ENCODE data around the gene CADM2.

CADM2 gene

GRCh38 chr3:85342915-85343314 is 384.1 kb downstream of the CADM2 start:
- no peak for DNase-seq

- no peak for DNase-seq
Measured at GRCh38 chr3:85355572-85355971, 396.8 kb downstream of the CADM2 start.

DNA sequence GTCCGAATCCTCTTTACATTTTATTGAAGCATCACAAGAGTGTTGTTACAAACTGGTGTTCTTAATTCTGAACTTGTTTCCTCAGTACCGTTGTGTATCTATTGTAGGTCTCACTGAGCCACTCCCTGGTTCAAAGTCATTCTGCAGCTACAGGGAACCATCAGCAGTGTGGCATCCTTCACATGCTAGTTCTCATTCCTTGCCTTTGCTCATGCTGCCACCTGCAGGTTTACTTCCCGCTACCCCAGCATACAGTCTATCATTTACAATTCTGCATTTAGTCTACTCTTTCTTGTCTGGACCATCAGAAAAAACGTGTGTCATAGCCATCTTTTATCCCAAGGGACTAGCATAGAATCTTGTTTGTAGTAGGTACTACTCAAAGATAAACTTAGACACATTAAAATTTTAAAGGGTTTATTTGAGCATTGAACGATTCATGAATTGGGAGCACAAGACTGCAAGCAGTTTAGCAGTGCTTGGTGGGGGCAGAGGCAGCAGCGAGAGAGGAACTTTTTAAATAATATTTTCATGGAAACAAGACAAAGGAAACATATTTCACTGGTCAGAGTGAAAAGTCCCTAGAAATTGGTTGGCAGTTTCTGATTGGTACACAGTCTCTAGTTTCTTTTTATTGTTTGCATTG is 402.1 kb downstream of the CADM2 start:
- DNase-seq, result peak; percentile 31

DNA sequence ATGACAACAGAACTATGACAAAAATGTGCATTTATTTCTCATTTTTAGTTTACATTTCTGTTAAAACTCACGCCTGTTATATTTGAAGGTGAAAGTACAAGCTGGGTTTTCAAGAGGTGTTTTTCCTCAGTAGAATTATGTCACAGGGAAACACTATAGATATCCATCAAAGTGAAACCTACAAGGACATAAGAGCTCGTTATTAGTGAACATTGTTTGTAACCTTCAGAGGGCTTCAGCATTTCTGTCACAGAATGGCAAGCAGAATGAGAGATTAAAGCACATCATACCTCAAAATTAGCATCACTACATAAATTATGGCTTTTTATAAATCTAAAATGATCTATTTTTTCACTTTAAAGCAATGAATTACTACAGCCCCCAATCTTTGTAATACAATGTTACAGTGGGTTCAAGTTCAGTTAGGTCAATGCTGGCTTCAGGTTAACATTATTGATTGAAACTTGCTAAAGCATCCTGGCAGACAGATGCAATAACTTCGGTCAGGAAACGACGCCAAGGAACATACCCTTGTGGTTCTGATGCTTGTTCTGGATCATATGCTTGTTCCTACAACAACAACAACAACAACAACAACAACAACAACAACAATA is 405.6 kb downstream of the CADM2 start:
- no peak for DNase-seq

GRCh38 chr3:85370341-85370740 is 411.6 kb downstream of the CADM2 start:
- DNase-seq, result no peak

GRCh38 chr3:85376131-85376530 is 417.3 kb downstream of the CADM2 start:
- no peak for DNase-seq

DNA sequence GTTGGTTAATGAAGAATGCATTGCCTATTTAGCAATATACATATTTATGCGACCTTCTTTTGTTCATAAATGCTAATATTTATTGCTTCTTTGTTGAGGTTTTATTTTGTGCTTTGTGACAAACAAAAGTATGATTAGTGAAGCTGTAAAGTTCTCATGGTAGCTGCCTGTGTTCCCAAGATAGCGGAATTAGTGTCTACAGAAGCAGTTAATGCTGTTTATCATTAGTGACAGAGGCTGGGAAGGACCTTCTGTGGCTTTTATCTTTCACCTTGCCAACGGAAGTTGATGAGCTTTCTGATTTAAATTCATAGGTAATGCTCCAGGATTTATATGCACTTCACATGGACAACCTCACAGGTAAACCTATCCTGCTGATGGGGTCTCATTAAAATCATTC is 418.3 kb downstream of the CADM2 start:
- DNase-seq, result no peak

- DNase-seq, result no peak
Measured at GRCh38 chr3:85384372-85384771, 425.6 kb downstream of the CADM2 start.

DNA sequence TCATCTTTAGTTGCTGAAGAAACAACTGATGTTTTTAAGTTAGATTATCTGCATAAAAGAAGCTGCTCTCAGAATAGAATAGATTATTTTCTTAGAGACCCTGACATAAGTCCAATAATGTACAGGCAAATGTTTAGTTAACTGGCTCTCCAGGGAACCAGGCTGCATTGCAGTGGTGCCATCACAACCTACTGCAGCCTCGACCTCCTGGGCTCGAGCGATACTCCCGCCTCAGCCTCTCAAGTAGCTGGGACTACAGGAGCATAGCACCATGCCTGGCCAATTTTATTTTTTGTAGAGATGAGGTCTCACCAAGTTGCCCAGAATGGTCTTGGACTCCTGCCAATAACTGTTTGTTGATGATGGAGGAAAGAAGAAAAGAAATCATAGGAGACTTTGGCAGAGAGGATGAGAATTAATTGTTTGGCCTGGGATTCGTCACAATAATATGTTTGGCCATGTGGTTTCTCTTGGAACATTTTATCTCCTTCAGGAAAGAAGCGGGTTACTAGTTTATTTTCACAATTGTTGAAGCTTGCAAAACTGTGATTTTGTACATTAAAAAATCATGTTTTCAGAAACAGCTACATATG is 429.2 kb downstream of the CADM2 start:
- DNase-seq, result no peak

DNA sequence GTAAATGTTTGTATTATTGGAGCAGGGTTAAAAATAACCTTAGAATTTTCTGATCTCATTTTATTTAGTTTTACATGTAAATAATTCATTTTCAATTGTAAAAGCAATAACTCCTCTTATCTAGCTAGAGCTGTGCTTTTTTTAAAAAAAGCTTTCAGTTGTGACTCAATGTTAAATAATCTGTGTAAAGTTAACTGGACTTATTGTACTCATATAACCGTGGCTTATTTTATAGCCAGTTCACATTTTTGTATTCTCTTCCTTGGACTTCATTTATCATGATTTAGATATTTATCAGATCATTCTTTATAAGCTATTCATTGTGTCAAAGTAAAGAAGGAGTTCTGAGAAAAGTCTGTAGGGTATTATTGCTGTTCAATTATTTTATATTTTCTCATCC is 435.6 kb downstream of the CADM2 start:
- no peak for DNase-seq

DNA sequence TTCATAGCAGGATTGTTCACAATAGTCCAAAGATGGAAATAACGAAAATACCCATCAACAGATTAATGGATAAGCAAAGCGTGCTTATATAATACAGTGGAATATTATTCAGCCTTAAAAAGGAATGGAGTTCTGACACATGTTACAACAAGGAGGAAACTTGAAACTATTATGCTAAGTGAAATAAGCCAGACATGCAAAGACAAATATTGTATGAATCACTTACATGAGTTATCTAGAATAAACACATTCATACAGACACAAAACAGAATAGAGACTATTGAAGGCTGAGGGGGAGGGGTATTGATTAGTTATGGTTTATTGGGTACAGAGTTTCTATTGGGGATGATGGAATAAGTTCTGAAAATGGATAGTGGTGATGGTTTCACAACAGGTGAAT is 438.6 kb downstream of the CADM2 start:
- no peak for DNase-seq

- DNase-seq, result no peak
Measured at GRCh38 chr3:85426121-85426520, 467.3 kb downstream of the CADM2 start.

- peak; percentile 81 for DNase-seq
Measured at GRCh38 chr3:85427467-85427866, 468.7 kb downstream of the CADM2 start.

DNA sequence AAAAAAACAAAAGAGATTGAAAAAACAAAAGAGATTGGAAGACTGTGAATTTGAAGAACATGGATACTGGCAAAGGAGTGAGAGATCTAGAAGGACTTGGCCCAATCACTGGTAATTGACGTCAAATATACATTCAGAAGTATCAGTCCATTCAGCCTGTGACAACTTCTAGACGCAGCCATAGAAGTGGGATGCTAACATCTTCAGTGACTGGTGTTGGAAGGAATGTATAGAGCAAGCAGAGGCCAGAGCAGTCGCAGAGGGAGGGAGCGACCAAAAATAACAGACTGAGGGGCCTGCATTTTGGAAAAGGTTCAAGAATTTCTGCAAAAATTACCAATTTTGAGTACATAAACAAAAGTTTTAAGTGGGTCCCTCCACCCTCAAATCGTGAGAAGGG is 473.3 kb downstream of the CADM2 start:
- no peak for DNase-seq

DNA sequence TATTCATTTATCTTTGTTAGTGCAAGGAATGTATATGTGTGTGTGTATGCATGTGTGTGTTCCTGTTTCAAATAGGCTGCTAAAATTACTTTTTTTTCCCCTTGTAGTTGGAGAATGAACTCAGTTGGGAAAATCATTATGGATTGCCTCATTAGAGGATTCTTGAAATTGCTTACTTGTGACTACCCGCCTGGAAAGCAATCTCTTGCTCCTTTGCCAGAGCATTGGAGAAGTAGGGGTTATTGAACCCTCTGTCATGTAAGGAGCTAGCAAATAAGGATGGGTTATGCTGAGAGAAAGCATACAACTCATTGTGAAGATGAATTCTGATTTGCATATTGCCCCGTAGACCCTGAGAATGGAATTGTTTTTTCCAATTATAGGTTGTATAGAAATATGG is 474.5 kb downstream of the CADM2 start:
- no peak for DNase-seq

DNA sequence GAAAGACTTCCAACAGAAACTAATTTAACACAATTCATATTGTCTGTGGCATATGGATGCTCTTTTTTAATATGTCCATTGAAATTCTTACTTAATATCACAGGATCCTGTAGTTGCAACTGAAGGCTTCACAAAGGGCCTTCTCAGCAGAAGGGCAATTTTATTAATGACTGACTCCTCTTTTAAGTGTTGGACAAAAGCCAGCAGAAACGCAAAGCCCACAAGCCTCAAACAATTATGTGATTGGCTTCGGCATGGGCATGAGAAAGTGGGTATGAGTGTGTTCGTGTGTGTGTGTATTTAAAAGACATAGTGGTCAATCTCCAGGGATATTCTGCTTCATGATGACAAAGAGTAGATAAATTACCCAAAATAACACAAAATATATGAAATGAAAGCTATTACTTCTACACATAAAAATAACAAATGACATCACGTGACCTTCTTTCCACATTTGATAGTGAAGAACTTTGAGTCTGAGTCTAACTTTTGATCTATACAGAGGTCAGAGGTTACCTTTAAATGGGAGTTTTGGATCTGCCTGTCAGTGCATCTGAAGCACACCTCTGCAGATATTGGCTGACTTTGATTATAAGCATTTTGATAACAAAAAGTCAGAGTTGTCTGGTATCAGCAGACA is 496.9 kb downstream of the CADM2 start:
- DNase-seq, result peak; percentile 14

GRCh38 chr3:85474241-85474640 is 515.5 kb downstream of the CADM2 start:
- no peak for DNase-seq

GRCh38 chr3:85475346-85475745 is 516.6 kb downstream of the CADM2 start:
- no peak for DNase-seq

- no peak for DNase-seq
Measured at GRCh38 chr3:85476891-85477495, 518.2 kb downstream of the CADM2 start.

DNA sequence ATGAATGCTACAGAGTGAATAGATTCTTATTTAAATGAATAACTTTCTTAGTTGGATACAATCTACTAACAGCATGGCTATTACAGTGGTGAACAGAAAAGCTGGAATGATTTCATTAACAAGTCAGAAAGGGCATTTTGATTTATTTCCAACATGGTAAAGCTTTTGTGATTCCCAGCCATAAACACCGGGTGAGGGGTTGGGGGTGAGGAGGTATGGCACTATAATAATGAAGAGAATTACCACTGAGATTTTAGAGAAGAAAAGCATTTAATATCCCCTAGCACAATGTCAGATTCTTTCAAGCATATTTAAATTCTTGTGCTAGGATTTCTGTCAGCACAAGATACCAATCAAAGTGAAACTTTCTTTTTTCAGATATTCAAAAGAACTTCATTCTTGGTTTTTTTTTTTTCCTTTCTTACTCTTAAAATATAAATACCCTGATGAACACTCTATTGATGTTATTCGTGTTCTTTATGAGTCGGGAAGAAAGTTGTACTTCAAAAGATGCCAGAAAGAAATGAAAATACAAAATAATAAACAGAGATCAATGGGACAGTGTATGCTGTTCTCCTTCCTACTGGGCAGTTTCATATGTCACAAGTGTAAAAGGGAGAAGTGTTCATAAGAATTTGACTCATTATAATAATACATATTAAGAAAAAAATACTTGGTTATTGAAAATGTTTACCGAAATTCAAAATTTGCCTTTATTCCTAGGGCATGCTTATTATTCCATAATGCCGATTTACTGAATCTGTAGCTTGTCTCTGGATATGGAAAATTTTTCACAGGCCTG is 522.8 kb downstream of the CADM2 start:
- DNase-seq, result no peak

DNA sequence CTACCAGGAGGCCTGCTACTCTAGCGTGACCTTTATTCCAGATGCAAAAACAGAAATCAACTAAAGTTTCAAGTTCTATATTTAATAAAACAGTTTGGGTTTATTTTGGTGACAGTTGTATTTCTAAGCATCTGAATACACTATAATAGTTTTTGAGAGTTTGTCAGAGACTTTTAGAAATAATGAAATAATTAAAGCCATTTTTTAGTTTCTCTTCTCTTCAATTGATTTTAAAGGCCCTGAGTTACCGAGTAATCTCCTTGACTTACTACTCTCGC is 523.4 kb downstream of the CADM2 start:
- DNase-seq, result no peak

DNA sequence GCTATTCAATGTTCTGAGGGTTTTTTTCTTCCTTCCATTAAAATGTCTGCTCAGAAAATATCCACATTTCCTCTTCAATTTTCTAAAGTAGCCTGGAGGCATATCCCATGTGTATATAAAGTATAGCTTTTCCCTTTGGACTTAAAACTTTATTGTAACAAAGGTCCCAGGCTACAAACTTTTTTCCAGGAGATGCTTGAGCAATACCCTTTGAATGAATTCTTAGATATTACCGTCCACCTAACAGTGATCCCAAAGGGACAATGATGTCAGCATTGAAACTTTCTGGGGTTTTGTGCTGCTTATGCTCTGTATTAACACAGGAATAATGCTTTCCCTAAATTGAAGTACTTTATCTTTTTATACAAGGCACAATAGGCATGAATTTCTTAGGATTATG is 525.2 kb downstream of the CADM2 start:
- no peak for DNase-seq

GRCh38 chr3:85487375-85487774 is 528.6 kb downstream of the CADM2 start:
- DNase-seq, result no peak

All from NCI-H2227 treated with DMSO at 0.1 percent for 48 hours (cell line).